MCF 10A (cell line): ENCODE measurements around the gene PCDHB6. TPM values are rescaled to one million over a fixed set of nuclear protein-coding genes. Genes with fewer than 3 reads are reported as not detected.
"Not testable (repeated sequence)": the region's sequence is repeated elsewhere in the genome, so short reads cannot be mapped to it uniquely, and the experiment has no call there.

Source experiments
- Bru-seq: library from RNA; stranded (reverse); fragments of 400-500 nt; gene quantifications from one replicate; lab custom pipeline; 2021; lab: Mats Ljungman, UMichigan
- BruChase-seq, 2 experiments: library from RNA; stranded (reverse); fragments of 400-500 nt; gene quantifications; one replicate each; lab custom pipeline; 2021; lab: Mats Ljungman, UMichigan
- BruUV-seq: library from RNA; stranded (reverse); fragments of 400-500 nt; replicated peaks from 2 replicates; lab custom pipeline; 2021; lab: Mats Ljungman, UMichigan
- CTCF ChIA-PET: fragments of 300-600 bp; sonication (Branson Sonifier 250); formaldehyde crosslinking; extraction: SDS; loops from one replicate; lab custom pipeline; 2021; ENCODE audit warnings: antibody characterized with exemption, inconsistent platforms; lab: Yijun Ruan, JAX
- POLR2A ChIA-PET: fragments of 300-600, 350-650 bp; sonication (Branson Sonifier 250); formaldehyde crosslinking; extraction: SDS; loops from one replicate; lab custom pipeline; 2020; ENCODE audit warnings: antibody characterized with exemption, inconsistent platforms; lab: Yijun Ruan, JAX
- DNase-seq: peaks from one replicate; pipeline ENCODE4 v3.0.0-alpha.2; 2018; ENCODE audit not compliant: unreplicated experiment
- H3K27ac Mint-ChIP-seq: one replicate; pipeline ENCODE4 v1.8.0; 2022; ENCODE audit warnings: mild to moderate bottlenecking, low read depth, mixed read lengths; ENCODE audit not compliant: unreplicated experiment
- H3K27me3 Mint-ChIP-seq: one replicate; pipeline ENCODE4 v1.8.0; 2022; ENCODE audit warnings: mixed read lengths; ENCODE audit not compliant: insufficient read depth, unreplicated experiment
- H3K36me3 Mint-ChIP-seq: one replicate; pipeline ENCODE4 v1.8.0; 2022; ENCODE audit warnings: mild to moderate bottlenecking, moderate library complexity, mixed read lengths; ENCODE audit not compliant: insufficient read depth, unreplicated experiment
- H3K4me1 Mint-ChIP-seq: one replicate; pipeline ENCODE4 v1.8.0; 2022; ENCODE audit warnings: mixed read lengths; ENCODE audit not compliant: insufficient read depth, unreplicated experiment
- H3K4me3 Mint-ChIP-seq: one replicate; pipeline ENCODE4 v1.8.0; 2022; ENCODE audit warnings: mild to moderate bottlenecking, moderate library complexity, mixed read lengths; ENCODE audit not compliant: unreplicated experiment
- H3K9me3 Mint-ChIP-seq: one replicate; pipeline ENCODE4 v1.8.0; 2022; ENCODE audit warnings: mixed read lengths; ENCODE audit not compliant: unreplicated experiment
- CTCF ChIP-seq: fragments of 200-600 bp; IDR thresholded peaks from one replicate; pipeline ENCODE4 v1.8.0; 2022; ENCODE audit warnings: antibody characterized with exemption, mild to moderate bottlenecking; ENCODE audit not compliant: unreplicated experiment
- intact Hi-C: fragments of 100-400 bp; cut with micrococcal nuclease; formaldehyde crosslinking; loops from 2 replicates; pipeline ENCODE4 v1.14.1; 2022
- long read RNA-seq: library from polyadenylated mRNA; stranded (forward); transcript quantifications from one replicate; pipeline ENCODE4 v2.0.0, GENCODE V29; 2022
- total RNA-seq: library from RNA; stranded (reverse); gene quantifications from 2 replicates; pipeline ENCODE4 v1.2.3, GENCODE V29; 2022

Gene PCDHB6
- 0.19 and 0.22 TPM in 2 replicates for total RNA-seq
- Bru-seq, nascent RNA = percentile 25 among the genes with signal in this experiment
- BruChase-seq, experiment 1, labeled RNA remaining after a 6-hour chase = percentile 44 among the genes with signal in this experiment
- BruChase-seq, experiment 2, labeled RNA remaining after a 2-hour chase = percentile 41 among the genes with signal in this experiment
- long read RNA-seq = 0 reads

GRCh38 chr5:141149812-141150211 is at the start of gene PCDHB6:
TSS of gene PCDHB6 (plus strand) at chr5:141150057. CDS start at chr5:141150258, 201 bp downstream.
- no TSS peak for BruUV-seq
- no peak for TF ChIP-seq CTCF
- H3K4me3 Mint-ChIP-seq = peak within 1 kb of the TSS; percentile 55
- POLR2A ChIA-PET = interaction anchor here (0.6 to 0.7 kb wide), 2 partner anchors 340 to 369 kb away, joined by 3 read pairs; no protein-coding TSS in a partner anchor
- CTCF ChIA-PET = no interaction called here
- H3K36me3 Mint-ChIP-seq = no peaks in the 10 kb centered on the region
- no peak within 1 kb of the TSS for H3K27ac Mint-ChIP-seq
- intact Hi-C loops = no loop called here
- no peaks in the 10 kb centered on the region for H3K27me3 Mint-ChIP-seq
- peak; percentile 6 for DNase-seq
- no peaks in the 10 kb centered on the region for H3K4me1 Mint-ChIP-seq
- H3K9me3 Mint-ChIP-seq = peaks cover 24% of the 10 kb centered on the region

GRCh38 chr5:141100243-141100805 is 49.5 kb upstream of the PCDHB6 start, which contains the start of gene PCDHB3:
TSS of gene PCDHB3 (plus strand) at chr5:141100473. CDS start at chr5:141100650, 177 bp downstream.
- ChIA-PET CTCF (interaction anchor here (0.8 to 1.1 kb wide), 3 partner anchors 14 to 225 kb away, joined by 3 to 4 read pairs (median 3); partner anchors contain the start of gene PCDHB16), POLR2A (no interaction called here)
- peak; percentile 28 for TF ChIP-seq CTCF
- no TSS peak for BruUV-seq
- H3K4me1 Mint-ChIP-seq = no peaks in the 10 kb centered on the region
- H3K27me3 Mint-ChIP-seq = no peaks in the 10 kb centered on the region
- H3K9me3 Mint-ChIP-seq = peaks cover 7% of the 10 kb centered on the region
- H3K27ac Mint-ChIP-seq = no peak within 1 kb of the TSS
- no peaks in the 10 kb centered on the region for H3K36me3 Mint-ChIP-seq
- no peak within 1 kb of the TSS for H3K4me3 Mint-ChIP-seq
- intact Hi-C loops = no loop called here
- DNase-seq = peak; percentile 50

GRCh38 chr5:141101059-141101458 is 48.8 kb upstream of the PCDHB6 start:
- H3K36me3 Mint-ChIP-seq = no peaks in the 10 kb centered on the region
- CTCF ChIA-PET = interaction anchor here (0.8 to 1.1 kb wide), 3 partner anchors 15 to 225 kb away, joined by 3 to 4 read pairs (median 3); partner anchors contain the start of gene PCDHB16
- peaks cover 7% of the 10 kb centered on the region for H3K9me3 Mint-ChIP-seq
- no peaks in the 10 kb centered on the region for H3K4me1 Mint-ChIP-seq
- POLR2A ChIA-PET = no interaction called here
- no peak for DNase-seq
- H3K27me3 Mint-ChIP-seq = no peaks in the 10 kb centered on the region
- no peak overlapping the region for H3K4me3 Mint-ChIP-seq
- BruUV-seq = no TSS peak
- intact Hi-C loops = no loop called here
- H3K27ac Mint-ChIP-seq = no peak overlapping the region
- no peak for TF ChIP-seq CTCF

- H3K27me3 Mint-ChIP-seq, H3K9me3 Mint-ChIP-seq, H3K27ac Mint-ChIP-seq, intact Hi-C loops, POLR2A ChIA-PET, H3K4me1 Mint-ChIP-seq, H3K36me3 Mint-ChIP-seq, DNase-seq, H3K4me3 Mint-ChIP-seq, BruUV-seq, CTCF ChIA-PET: not testable (repeated sequence)
Observed at GRCh38 chr5:141102070-141102469, 47.8 kb upstream of the PCDHB6 start.

GRCh38 chr5:141102471-141102870 is 47.4 kb upstream of the PCDHB6 start:
- H3K4me1 Mint-ChIP-seq, H3K27me3 Mint-ChIP-seq, BruUV-seq, H3K4me3 Mint-ChIP-seq, intact Hi-C loops, DNase-seq, POLR2A ChIA-PET, H3K27ac Mint-ChIP-seq, CTCF ChIA-PET, H3K36me3 Mint-ChIP-seq, H3K9me3 Mint-ChIP-seq: not testable (repeated sequence)
